HCT116 (cell line): ENCODE results near the gene BNIPL. TPM values are rescaled to one million over a fixed set of nuclear protein-coding genes. Genes with fewer than 3 reads are reported as not detected.

ENCODE experiments used
- ATAC-seq: fragments of 200-7000 bp; cut with Tn5 transposase; 2 replicates; pipeline ENCODE4 v1.9.1; 2020; ENCODE audit warnings: mild to moderate bottlenecking, moderate library complexity
- BruUV-seq: library from RNA; stranded (reverse); fragments of 400-500 nt; replicated peaks from 2 replicates; lab custom pipeline; 2021; lab: Mats Ljungman, UMichigan
- CTCF ChIA-PET: fragments of 300-600 bp; sonication (Branson Sonifier 250); formaldehyde crosslinking; loops from one replicate; lab custom pipeline; 2021; ENCODE audit warnings: antibody characterized with exemption; lab: Charles Lee
- POLR2A ChIA-PET: fragments of 300-600, 350-600 bp; sonication (Branson Sonifier 250); formaldehyde crosslinking; loops from one replicate; lab custom pipeline; 2021; ENCODE audit warnings: antibody characterized with exemption; lab: Charles Lee
- RAD21 ChIA-PET, 2 experiments: fragments of 300-600 bp; sonication (Branson Sonifier 250); formaldehyde crosslinking; loops; one replicate each; lab custom pipeline; 2023; ENCODE audit warnings: low total read pairs in 2 of 2; ENCODE audit not compliant: uncharacterized antibody in 2 of 2, unreplicated experiment in 2 of 2, low non-redundant PET in 1 of 2; lab: Charles Lee
- DNase-seq: peaks from one replicate; pipeline ENCODE4 v3.0.0-alpha.2; 2010; ENCODE audit warnings: low read depth, low spot score
- H2AFZ ChIP-seq: fragments of 200-600 bp; shearing (Covaris generic), sonication (generic); 2 replicates; pipeline ENCODE4 v1.6.1; 2017; ENCODE audit warnings: low read depth, mixed run types, mixed read lengths, antibody characterized with exemption, low read length; ENCODE audit not compliant: poor library complexity, severe bottlenecking
- H3K27ac ChIP-seq: 2 replicates; pipeline ENCODE4 v1.5.1; 2012; ENCODE audit warnings: low read depth, low read length
- H3K27me3 ChIP-seq: fragments of 200-600 bp; sonication (generic); 2 replicates; pipeline ENCODE4 v1.6.1; 2016; ENCODE audit warnings: mixed run types, low read length, mixed read lengths; ENCODE audit not compliant: insufficient read depth
- H3K36me3 ChIP-seq, 2 experiments: fragments of 200-500 bp in 1 of 2; fragments of 200-600 bp in 1 of 2; sonication (Bioruptor generic) in 1 of 2; sonication (generic) in 1 of 2; 2 replicates each; pipeline versions ENCODE4 v1.5.1 to v1.6.1; 2014 to 2016; ENCODE audit warnings: low read length in 2 of 2, inconsistent platforms in 1 of 2, mixed read lengths in 1 of 2, mixed run types in 1 of 2; ENCODE audit not compliant: insufficient read depth in 2 of 2, control insufficient read depth in 1 of 2
- H3K4me1 ChIP-seq, 2 experiments: fragments of 200-600 bp in 1 of 2; sonication (generic) in 1 of 2; 2 replicates each; pipeline versions ENCODE4 v1.5.1 to v1.6.1; 2012 to 2017; ENCODE audit warnings: low read length in 2 of 2, inconsistent platforms in 1 of 2, mild to moderate bottlenecking in 1 of 2, mixed read lengths in 1 of 2, mixed run types in 1 of 2, moderate library complexity in 1 of 2; ENCODE audit not compliant: insufficient read depth in 2 of 2, control insufficient read depth in 1 of 2
- H3K4me2 ChIP-seq: fragments of 200-600 bp; sonication (generic); 2 replicates; pipeline ENCODE4 v1.6.1; 2017; ENCODE audit warnings: mixed run types, low read length, mixed read lengths
- H3K4me3 ChIP-seq, 2 experiments: fragments of 200-600 bp in 1 of 2; sonication (generic) in 1 of 2; replicated peaks in 1 of 2; 2 replicates each; pipeline ENCODE4 v1.5.1; 2011 to 2016; ENCODE audit warnings: low read length in 2 of 2, control low read depth in 1 of 2, low read depth in 1 of 2, mild to moderate bottlenecking in 1 of 2, mixed read lengths in 1 of 2, mixed run types in 1 of 2
- H3K79me2 ChIP-seq: fragments of 200-600 bp; sonication (generic); 2 replicates; pipeline ENCODE4 v1.6.1; 2017; ENCODE audit warnings: mild to moderate bottlenecking, mixed run types, low read length, moderate library complexity, mixed read lengths; ENCODE audit not compliant: insufficient read depth
- H3K9ac ChIP-seq: fragments of 200-600 bp; sonication (generic); 2 replicates; pipeline ENCODE4 v1.6.1; 2016; ENCODE audit warnings: low read length, mixed read lengths
- H3K9me2 ChIP-seq: fragments of 200-600 bp; sonication (generic), shearing (Covaris generic); 2 replicates; pipeline ENCODE4 v1.6.1; 2017; ENCODE audit warnings: mixed run types, mild to moderate bottlenecking, moderate library complexity; ENCODE audit not compliant: insufficient read depth
- H3K9me3 ChIP-seq, 2 experiments: fragments of 200-500 bp in 1 of 2; fragments of 200-600 bp in 1 of 2; sonication (Bioruptor generic) in 1 of 2; sonication (generic) in 1 of 2; 2 replicates each; pipeline ENCODE4 v1.6.1; 2014 to 2017; ENCODE audit warnings: low read length in 2 of 2, mixed read lengths in 2 of 2, inconsistent platforms in 1 of 2, low read depth in 1 of 2, mild to moderate bottlenecking in 1 of 2, mixed run types in 1 of 2, moderate library complexity in 1 of 2; ENCODE audit not compliant: control insufficient read depth in 1 of 2, insufficient read depth in 1 of 2
- H4K20me1 ChIP-seq: fragments of 200-600 bp; sonication (generic), shearing (Covaris generic); 2 replicates; pipeline ENCODE4 v1.6.1; 2017; ENCODE audit warnings: mixed run types, mild to moderate bottlenecking, moderate library complexity; ENCODE audit not compliant: insufficient read depth
- CEBPB ChIP-seq: IDR thresholded peaks from 2 replicates; pipeline ENCODE4 v1.6.1; 2012; ENCODE audit warnings: low read depth
- CTCF ChIP-seq, 3 experiments: fragments of 200-600 bp in 1 of 3; sonication (generic) in 1 of 3; IDR thresholded peaks in 2 of 3; conservative IDR thresholded peaks in 1 of 3; 2 replicates each; pipeline ENCODE4 v1.5.1; 2012 to 2017; ENCODE audit warnings: low read depth in 2 of 3, low read length in 2 of 3, antibody characterized with exemption in 1 of 3, borderline replicate concordance in 1 of 3, control low read depth in 1 of 3, mild to moderate bottlenecking in 1 of 3, mixed read lengths in 1 of 3, mixed run types in 1 of 3, moderate library complexity in 1 of 3; ENCODE audit not compliant: insufficient read depth in 1 of 3
- EGR1 ChIP-seq: IDR thresholded peaks from 2 replicates; pipeline ENCODE4 v1.6.1; 2012; ENCODE audit warnings: low read depth
- ELF1 ChIP-seq: IDR thresholded peaks from 2 replicates; pipeline ENCODE4 v1.6.1; 2012; ENCODE audit warnings: low read depth, borderline replicate concordance
- EZH2phosphoT487 ChIP-seq: fragments of 200-600 bp; IDR thresholded peaks from 2 replicates; pipeline ENCODE4 v1.6.1; 2018; ENCODE audit warnings: antibody characterized with exemption, borderline replicate concordance
- FOSL1 ChIP-seq: IDR thresholded peaks from 2 replicates; pipeline ENCODE4 v1.6.1; 2012; ENCODE audit warnings: low read depth
- MAX ChIP-seq: IDR thresholded peaks from 2 replicates; pipeline ENCODE4 v1.6.1; 2012
- POLR2A ChIP-seq: IDR thresholded peaks from 2 replicates; pipeline ENCODE4 v1.7.0; 2011; ENCODE audit warnings: borderline replicate concordance; ENCODE audit not compliant: insufficient read depth, insufficient read length; ENCODE audit errors: extremely low read depth
- POLR2AphosphoS5 ChIP-seq: IDR thresholded peaks from 2 replicates; pipeline ENCODE4 v1.6.1; 2011; ENCODE audit warnings: mild to moderate bottlenecking, low read depth, low read length, moderate library complexity
- RAD21 ChIP-seq: IDR thresholded peaks from 2 replicates; pipeline ENCODE4 v1.6.1; 2012; ENCODE audit warnings: low read depth, mild to moderate bottlenecking
- ZNF274 ChIP-seq: fragments of 200-500 bp; sonication (Bioruptor generic); IDR thresholded peaks from 2 replicates; pipeline ENCODE4 v1.6.1; 2014; ENCODE audit warnings: mild to moderate bottlenecking, low read depth, low read length, inconsistent platforms
- intact Hi-C: fragments of 100-400 bp; cut with micrococcal nuclease; formaldehyde crosslinking; loops from 2 replicates; pipeline ENCODE4 v1.10.0; 2022
- total RNA-seq: library from RNA; stranded (reverse); gene quantifications from one replicate; pipeline ENCODE4 v1.2.1, GENCODE V29; 2021; ENCODE audit not compliant: unreplicated experiment
- TF ChIP-seq, protein P1 (sequence below): IDR thresholded peaks from 2 replicates; pipeline ENCODE4 v1.6.1; 2012

The BNIPL gene
- total RNA-seq, 1 experiment from 2014 or later, result 0.86 TPM

DNA sequence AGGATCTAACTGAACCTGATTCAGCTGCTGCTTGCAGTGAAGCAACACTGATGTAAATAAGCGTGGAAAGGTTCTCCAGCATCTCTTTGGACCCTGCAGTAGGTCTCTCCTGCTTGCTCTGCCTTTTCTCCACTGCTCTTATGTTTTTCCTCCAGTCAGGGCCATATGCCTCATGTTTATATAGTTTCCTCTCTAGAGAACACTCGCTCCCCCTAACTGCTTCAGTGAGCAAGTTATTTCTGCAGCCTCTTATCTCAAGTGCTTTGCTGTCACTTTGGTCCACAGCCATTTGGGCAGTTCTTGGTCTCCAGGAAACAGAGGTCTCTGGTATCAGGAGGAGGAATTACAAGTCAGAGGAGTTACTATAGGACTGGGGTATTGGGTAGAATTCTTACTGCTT lies 22.9 kb upstream of the BNIPL start (continued):
- TF ChIP-seq MAX (no peak), POLR2A (no peak)

DNA sequence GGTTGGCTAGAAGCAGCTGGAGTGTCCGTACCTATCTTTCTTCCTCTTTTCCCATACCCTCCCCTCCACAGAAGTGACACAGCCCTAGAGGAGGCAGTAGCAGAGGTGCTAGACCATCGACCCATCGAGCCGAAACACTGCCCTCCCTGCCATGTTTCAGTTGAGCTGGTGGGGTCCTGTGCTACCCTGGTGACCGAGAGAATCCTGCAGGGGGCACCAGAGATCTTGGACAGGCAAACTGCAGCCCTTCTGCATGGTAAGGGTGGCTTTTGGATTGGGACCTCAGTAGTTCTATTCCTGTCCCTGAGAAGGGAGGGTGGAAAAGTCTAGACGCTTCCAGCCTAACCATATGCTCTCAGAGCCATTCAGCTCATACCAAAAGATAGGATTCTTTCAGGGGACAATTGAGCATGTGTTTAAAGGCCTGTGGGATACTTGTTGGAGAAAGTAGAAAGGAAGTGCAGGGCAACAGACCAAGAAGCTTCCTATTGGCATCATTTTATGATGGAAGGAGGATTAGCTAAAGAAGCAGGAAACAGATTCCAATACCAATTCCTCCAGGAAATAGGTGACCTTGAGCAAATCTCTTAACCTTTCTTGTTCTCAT lies 11.7 kb upstream of the BNIPL start:
- ATAC-seq (peak; percentile 99), DNase-seq (peak; percentile 46)
- Histone ChIP-seq H3K9me3 (no peaks in the 10 kb centered on the region), H3K9me2 (no peaks in the 10 kb centered on the region), H3K9ac (no peak overlapping the region), H3K36me3 (peaks cover 9 to 10% of the 10 kb centered on the region in 2 experiments; a peak in 2 of 4 replicates), H3K79me2 (no peaks in the 10 kb centered on the region), H3K4me1 (no peaks in the 10 kb centered on the region), H3K27me3 (no peaks in the 10 kb centered on the region), H3K4me2 (no peak overlapping the region), H3K4me3 (no peak overlapping the region), H4K20me1 (no peaks in the 10 kb centered on the region), H2AFZ (no peak overlapping the region), H3K27ac (no peak overlapping the region)
- RAD21 ChIA-PET, result interaction anchor here in 1 of 2 experiments (0.8 kb wide), 1 partner anchor 75 kb away, joined by 3 read pairs; no protein-coding TSS in a partner anchor
- intact Hi-C loops, result loop anchor here (1.0 to 10.0 kb wide), 3 partner anchors 33 to 220 kb away; partner anchors contain the start of genes CDC42SE1 and TNFAIP8L2
- POLR2A ChIA-PET, result no interaction called here
- CTCF ChIA-PET, result interaction anchor here (0.6 to 2.0 kb wide), 8 partner anchors 18 to 685 kb away, joined by 3 to 6 read pairs (median 4); partner anchors contain the start of genes MINDY1 and ZNF687
- TF ChIP-seq ELF1, result no peak
- TF ChIP-seq MAX, result no peak
- TF ChIP-seq POLR2A, result no peak
- no peak for TF ChIP-seq CEBPB
- no peak for TF ChIP-seq POLR2AphosphoS5
- TF ChIP-seq ZNF274, result no peak
- TF ChIP-seq, protein P1, sequence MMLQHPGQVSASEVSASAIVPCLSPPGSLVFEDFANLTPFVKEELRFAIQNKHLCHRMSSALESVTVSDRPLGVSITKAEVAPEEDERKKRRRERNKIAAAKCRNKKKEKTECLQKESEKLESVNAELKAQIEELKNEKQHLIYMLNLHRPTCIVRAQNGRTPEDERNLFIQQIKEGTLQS, result no peak
- TF ChIP-seq EZH2phosphoT487, result no peak
- no peak for TF ChIP-seq EGR1
- peak; percentile 81 for TF ChIP-seq RAD21
- peak; percentile 67 to 75 (median 74) for TF ChIP-seq CTCF (IDR thresholded peaks at IDR 0.05 in 2 of 3, conservative IDR thresholded peaks at IDR 0.05 in 1 of 3; ENCODE audit: borderline replicate concordance in 1 of 3, insufficient read depth in 1 of 3, low read depth in 2 of 3, low read length in 2 of 3)
- no peak for TF ChIP-seq FOSL1
- no TSS peak for BruUV-seq
